ENCODE data around the gene UROC1.

Gene UROC1

DNA sequence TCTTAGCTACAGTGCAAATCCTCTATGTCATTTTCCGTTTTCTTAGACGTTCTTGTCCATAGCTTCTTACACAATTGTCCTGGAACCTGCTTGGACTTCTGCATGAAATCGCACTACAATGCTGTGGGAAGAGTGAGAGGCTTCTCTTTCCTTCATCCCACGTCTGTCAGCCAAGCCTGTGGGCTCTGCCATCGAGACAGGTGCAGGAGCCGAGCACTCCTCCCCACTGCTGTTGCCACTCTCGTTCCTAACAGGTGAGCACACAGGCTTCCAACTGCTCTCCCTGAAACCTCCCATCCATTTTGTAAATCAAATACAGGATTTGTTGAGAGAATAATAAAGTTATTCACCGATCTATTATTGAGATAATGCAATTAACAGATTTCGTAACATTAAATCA, 65.4 kb downstream of the UROC1 start:
- Histone ChIP-seq H3K9ac (ENCODE audit: low read depth in 1 of 2, low read length in 2 of 2) (no peak overlapping the region), H3K27me3 (ENCODE audit: control insufficient read depth in 1 of 2, insufficient read depth in 2 of 2, low read length in 2 of 2) (no peaks in the 10 kb centered on the region), H3K36me3 (ENCODE audit: control insufficient read depth in 1 of 2, insufficient read depth in 2 of 2, low read length in 2 of 2) (peaks cover 34 to 82% of the 10 kb centered on the region in 2 donors), H3K4me1 (ENCODE audit: control insufficient read depth in 1 of 2, insufficient read depth in 2 of 2, low read length in 2 of 2) (no peaks in the 10 kb centered on the region), H3K27ac (ENCODE audit: low read depth, low read length) (no peak overlapping the region), H3K4me3 (ENCODE audit: low read depth in 1 of 2, low read length in 2 of 2) (no peak overlapping the region), H3K9me3 (ENCODE audit: control insufficient read depth in 1 of 2, low read length in 2 of 2) (no peaks in the 10 kb centered on the region)

DNA sequence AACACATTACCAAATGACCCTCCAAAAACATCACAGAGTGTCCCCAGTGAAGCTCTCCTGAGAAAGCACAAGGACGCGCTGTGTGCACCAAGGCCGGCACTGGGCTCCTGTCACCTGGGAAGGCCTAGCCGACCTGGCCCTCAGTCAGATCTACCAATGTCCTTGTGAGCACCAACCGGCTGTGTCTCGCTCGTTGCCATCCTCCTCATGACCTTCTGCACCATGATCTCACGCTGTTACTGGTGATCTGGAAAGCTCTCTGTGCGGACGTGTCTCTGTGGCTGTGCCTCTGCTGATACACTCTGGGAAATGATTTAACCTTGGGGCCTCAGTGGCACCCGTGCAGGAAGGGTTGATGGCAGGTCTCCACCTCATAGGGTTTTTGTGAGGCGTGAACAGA, 66.1 kb downstream of the UROC1 start:
- H3K27me3 ChIP-seq (ENCODE audit: control insufficient read depth in 1 of 2, insufficient read depth in 2 of 2, low read length in 2 of 2): no peaks in the 10 kb centered on the region
- H3K27ac ChIP-seq (ENCODE audit: low read depth, low read length): no peak overlapping the region
- no peaks in the 10 kb centered on the region for H3K9me3 ChIP-seq (ENCODE audit: control insufficient read depth in 1 of 2, low read length in 2 of 2)
- no peaks in the 10 kb centered on the region for H3K4me1 ChIP-seq (ENCODE audit: control insufficient read depth in 1 of 2, insufficient read depth in 2 of 2, low read length in 2 of 2)
- H3K9ac ChIP-seq (ENCODE audit: low read depth in 1 of 2, low read length in 2 of 2): no peak overlapping the region
- H3K36me3 ChIP-seq (ENCODE audit: control insufficient read depth in 1 of 2, insufficient read depth in 2 of 2, low read length in 2 of 2): peaks cover 28 to 75% of the 10 kb centered on the region in 2 donors
- H3K4me3 ChIP-seq (ENCODE audit: low read depth in 1 of 2, low read length in 2 of 2): no peak overlapping the region

DNA sequence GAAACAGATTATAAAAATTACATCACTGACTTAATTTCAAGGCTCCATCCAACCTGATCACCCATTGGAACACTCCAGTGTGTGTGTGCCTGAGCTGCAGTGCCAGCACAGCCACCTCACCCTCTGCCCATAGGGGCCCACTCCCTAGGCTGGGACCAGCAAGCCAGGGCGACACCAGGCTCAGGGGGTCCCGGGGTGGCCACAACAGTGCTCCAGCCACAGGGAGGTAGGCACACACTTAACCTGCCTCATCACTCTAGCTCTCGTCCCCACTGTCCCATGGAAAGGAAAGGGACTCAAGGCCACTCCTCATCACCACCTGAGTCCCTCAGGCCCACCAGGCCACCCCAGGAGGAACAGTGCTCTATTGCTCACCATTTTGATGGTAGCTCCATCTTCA, 66.8 kb downstream of the UROC1 start:
- Histone ChIP-seq H3K4me3 (ENCODE audit: low read depth in 1 of 2, low read length in 2 of 2) (no peak overlapping the region), H3K4me1 (ENCODE audit: control insufficient read depth in 1 of 2, insufficient read depth in 2 of 2, low read length in 2 of 2) (no peaks in the 10 kb centered on the region), H3K9ac (ENCODE audit: low read depth in 1 of 2, low read length in 2 of 2) (no peak overlapping the region), H3K27ac (ENCODE audit: low read depth, low read length) (no peak overlapping the region), H3K27me3 (ENCODE audit: control insufficient read depth in 1 of 2, insufficient read depth in 2 of 2, low read length in 2 of 2) (no peaks in the 10 kb centered on the region), H3K36me3 (ENCODE audit: control insufficient read depth in 1 of 2, insufficient read depth in 2 of 2, low read length in 2 of 2) (peaks cover 28 to 71% of the 10 kb centered on the region in 2 donors), H3K9me3 (ENCODE audit: control insufficient read depth in 1 of 2, low read length in 2 of 2) (no peaks in the 10 kb centered on the region)

DNA sequence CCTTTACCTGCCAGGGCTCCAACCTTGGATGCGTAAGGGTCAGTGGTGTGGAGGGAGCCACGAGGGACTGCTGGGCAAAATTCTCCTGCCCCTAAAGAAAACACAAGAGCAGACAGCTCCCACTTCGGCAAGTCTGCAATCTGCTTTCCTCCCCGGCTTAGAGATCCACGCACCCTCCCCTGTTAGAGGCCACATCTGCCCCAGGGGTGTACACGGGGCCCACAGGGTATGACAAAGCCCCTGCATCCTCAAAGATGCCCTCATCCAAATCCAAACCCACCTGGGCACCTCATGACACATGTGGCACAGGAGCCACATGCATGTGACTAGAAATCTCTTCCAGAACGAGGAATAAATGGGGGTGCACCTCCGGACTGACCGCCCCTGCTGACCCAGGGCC, 67.4 kb downstream of the UROC1 start:
- H3K36me3 ChIP-seq (ENCODE audit: control insufficient read depth in 1 of 2, insufficient read depth in 2 of 2, low read length in 2 of 2): peaks cover 28 to 73% of the 10 kb centered on the region in 2 donors

DNA sequence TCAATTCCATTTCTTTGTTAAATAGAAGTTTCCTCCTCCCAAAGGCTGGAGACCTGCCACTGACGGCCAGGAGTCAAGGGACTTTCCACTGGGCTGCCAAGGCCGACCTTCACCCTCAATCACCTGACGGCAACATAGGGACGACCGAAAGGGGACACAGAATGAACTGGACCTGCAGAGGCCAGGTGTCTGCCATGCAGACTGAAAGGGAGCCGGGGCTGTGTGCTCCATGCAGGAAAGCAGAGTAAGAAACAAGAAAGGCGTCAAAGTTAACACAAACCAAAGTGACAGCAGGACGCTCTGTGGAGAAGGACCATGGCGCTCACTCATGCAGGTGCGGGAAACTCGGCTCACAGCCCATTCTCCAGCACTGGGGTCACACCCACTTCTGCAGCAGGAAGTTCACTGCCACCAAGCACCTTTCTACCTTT, 67.9 kb downstream of the UROC1 start:
- H3K36me3 ChIP-seq (ENCODE audit: control insufficient read depth in 1 of 2, insufficient read depth in 2 of 2, low read length in 2 of 2): peaks cover 28 to 67% of the 10 kb centered on the region in 2 donors
- H3K9me3 ChIP-seq (ENCODE audit: control insufficient read depth in 1 of 2, low read length in 2 of 2): no peaks in the 10 kb centered on the region
- no peaks in the 10 kb centered on the region for H3K27me3 ChIP-seq (ENCODE audit: control insufficient read depth in 1 of 2, insufficient read depth in 2 of 2, low read length in 2 of 2)
- no peak overlapping the region for H3K9ac ChIP-seq (ENCODE audit: low read depth in 1 of 2, low read length in 2 of 2)
- H3K4me3 ChIP-seq (ENCODE audit: low read depth in 1 of 2, low read length in 2 of 2): no peak overlapping the region
- no peak overlapping the region for H3K27ac ChIP-seq (ENCODE audit: low read depth, low read length)
- H3K4me1 ChIP-seq (ENCODE audit: control insufficient read depth in 1 of 2, insufficient read depth in 2 of 2, low read length in 2 of 2): no peaks in the 10 kb centered on the region

More for the DNA sequence above, 67.4 kb downstream of the UROC1 start:
- Histone ChIP-seq H3K27me3 (ENCODE audit: control insufficient read depth in 1 of 2, insufficient read depth in 2 of 2, low read length in 2 of 2) (no peaks in the 10 kb centered on the region), H3K4me3 (ENCODE audit: low read depth in 1 of 2, low read length in 2 of 2) (no peak overlapping the region), H3K9ac (ENCODE audit: low read depth in 1 of 2, low read length in 2 of 2) (no peak overlapping the region), H3K27ac (ENCODE audit: low read depth, low read length) (no peak overlapping the region), H3K9me3 (ENCODE audit: control insufficient read depth in 1 of 2, low read length in 2 of 2) (no peaks in the 10 kb centered on the region), H3K4me1 (ENCODE audit: control insufficient read depth in 1 of 2, insufficient read depth in 2 of 2, low read length in 2 of 2) (no peaks in the 10 kb centered on the region)

DNA sequence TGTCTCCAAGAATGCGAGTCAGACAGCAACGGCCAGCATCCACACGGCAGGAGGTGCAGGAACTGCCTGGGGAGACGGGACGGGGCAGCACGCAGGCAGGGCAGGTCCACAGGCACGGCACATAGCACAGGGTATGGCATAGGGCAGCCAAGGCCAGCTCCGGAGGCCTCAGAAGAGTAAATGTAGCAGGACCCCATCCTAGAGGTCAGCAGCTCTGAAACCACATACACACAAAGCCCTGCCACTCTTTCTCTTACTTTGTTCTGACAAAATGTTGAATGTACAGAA, 68.7 kb downstream of the UROC1 start:
- Histone ChIP-seq H3K4me1 (ENCODE audit: control insufficient read depth in 1 of 2, insufficient read depth in 2 of 2, low read length in 2 of 2) (no peaks in the 10 kb centered on the region), H3K27ac (ENCODE audit: low read depth, low read length) (no peak overlapping the region), H3K4me3 (ENCODE audit: low read depth in 1 of 2, low read length in 2 of 2) (no peak overlapping the region), H3K27me3 (ENCODE audit: control insufficient read depth in 1 of 2, insufficient read depth in 2 of 2, low read length in 2 of 2) (no peaks in the 10 kb centered on the region), H3K9me3 (ENCODE audit: control insufficient read depth in 1 of 2, low read length in 2 of 2) (no peaks in the 10 kb centered on the region), H3K9ac (ENCODE audit: low read depth in 1 of 2, low read length in 2 of 2) (no peak overlapping the region), H3K36me3 (ENCODE audit: control insufficient read depth in 1 of 2, insufficient read depth in 2 of 2, low read length in 2 of 2) (peaks cover 28 to 62% of the 10 kb centered on the region in 2 donors)

DNA sequence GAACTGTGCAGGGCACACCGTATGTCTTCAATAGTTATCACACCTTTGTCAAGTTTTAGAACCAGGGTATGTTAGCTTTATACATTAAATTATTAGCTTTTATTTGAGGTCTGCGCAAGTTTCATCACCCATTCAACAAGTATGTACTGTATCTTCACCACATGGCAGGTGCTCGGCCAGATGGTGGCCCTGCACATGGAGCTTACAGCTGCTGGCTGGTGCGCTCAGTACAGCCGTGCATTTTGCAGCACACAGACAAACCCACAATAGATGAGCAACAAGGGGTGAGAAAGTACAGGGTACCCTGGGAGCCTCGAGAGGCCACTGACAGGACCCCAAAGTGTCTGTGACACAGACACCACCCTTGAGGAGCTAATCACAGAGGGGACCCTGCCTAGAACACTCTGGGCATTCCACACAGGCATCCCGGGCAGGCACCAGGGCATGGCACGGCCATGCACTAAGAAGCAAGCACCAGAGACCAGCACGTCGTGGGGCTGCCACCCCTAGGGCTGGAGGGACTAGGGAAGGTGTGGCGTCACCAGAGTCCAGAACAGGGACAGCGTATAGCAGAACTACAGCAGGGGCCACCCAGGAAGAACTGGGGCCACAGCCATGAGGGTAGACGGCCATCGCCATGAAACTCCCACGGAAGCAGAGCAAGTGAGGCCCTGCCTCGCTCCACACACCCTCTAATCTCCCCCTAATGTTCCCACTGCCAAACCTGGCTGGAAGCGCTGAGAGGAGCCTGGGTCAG, 69.3 kb downstream of the UROC1 start:
- H3K27me3 ChIP-seq (ENCODE audit: control insufficient read depth in 1 of 2, insufficient read depth in 2 of 2, low read length in 2 of 2): no peaks in the 10 kb centered on the region
- H3K36me3 ChIP-seq (ENCODE audit: control insufficient read depth in 1 of 2, insufficient read depth in 2 of 2, low read length in 2 of 2): peaks cover 28 to 60% of the 10 kb centered on the region in 2 donors
- no peak overlapping the region for H3K27ac ChIP-seq (ENCODE audit: low read depth, low read length)
- H3K9me3 ChIP-seq (ENCODE audit: control insufficient read depth in 1 of 2, low read length in 2 of 2): no peaks in the 10 kb centered on the region
- no peaks in the 10 kb centered on the region for H3K4me1 ChIP-seq (ENCODE audit: control insufficient read depth in 1 of 2, insufficient read depth in 2 of 2, low read length in 2 of 2)
- no peak overlapping the region for H3K4me3 ChIP-seq (ENCODE audit: low read depth in 1 of 2, low read length in 2 of 2)
- no peak overlapping the region for H3K9ac ChIP-seq (ENCODE audit: low read depth in 1 of 2, low read length in 2 of 2)

DNA sequence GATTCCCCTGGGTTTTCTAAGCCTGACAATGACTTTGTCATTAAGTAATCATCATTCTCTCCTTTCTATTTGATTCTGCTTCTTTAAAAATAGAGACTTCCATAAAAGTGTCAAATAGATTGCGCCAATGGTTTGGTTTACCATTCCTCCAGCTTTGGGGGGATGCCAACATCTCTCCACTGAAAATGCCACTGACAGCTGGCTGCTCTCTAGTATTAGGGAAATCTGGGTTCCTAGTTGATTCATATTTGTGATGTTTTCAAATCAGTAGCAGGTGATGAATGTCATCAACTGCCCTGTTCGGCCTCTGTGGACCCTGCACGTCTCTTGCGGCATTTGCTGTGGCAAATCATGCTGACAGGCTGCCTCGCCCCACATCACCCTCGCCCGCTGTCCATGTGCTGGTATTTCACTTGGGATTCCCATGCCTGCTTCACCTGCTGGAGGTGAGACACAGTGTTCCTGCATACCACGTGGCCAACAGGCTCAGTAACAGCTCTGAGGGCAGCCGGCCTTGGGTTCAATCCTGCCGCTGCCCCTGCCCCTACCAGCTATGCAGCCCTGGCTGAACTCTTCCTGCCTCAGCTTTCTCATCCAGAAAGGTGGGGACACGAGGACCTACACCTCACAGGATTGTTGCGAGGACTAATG, 70.0 kb downstream of the UROC1 start:
- Histone ChIP-seq H3K27ac (ENCODE audit: low read depth, low read length) (no peak overlapping the region), H3K27me3 (ENCODE audit: control insufficient read depth in 1 of 2, insufficient read depth in 2 of 2, low read length in 2 of 2) (no peaks in the 10 kb centered on the region), H3K9ac (ENCODE audit: low read depth in 1 of 2, low read length in 2 of 2) (no peak overlapping the region), H3K9me3 (ENCODE audit: control insufficient read depth in 1 of 2, low read length in 2 of 2) (no peaks in the 10 kb centered on the region), H3K4me1 (ENCODE audit: control insufficient read depth in 1 of 2, insufficient read depth in 2 of 2, low read length in 2 of 2) (no peaks in the 10 kb centered on the region), H3K36me3 (ENCODE audit: control insufficient read depth in 1 of 2, insufficient read depth in 2 of 2, low read length in 2 of 2) (peaks cover 28 to 59% of the 10 kb centered on the region in 2 donors), H3K4me3 (ENCODE audit: low read depth in 1 of 2, low read length in 2 of 2) (no peak overlapping the region)

DNA sequence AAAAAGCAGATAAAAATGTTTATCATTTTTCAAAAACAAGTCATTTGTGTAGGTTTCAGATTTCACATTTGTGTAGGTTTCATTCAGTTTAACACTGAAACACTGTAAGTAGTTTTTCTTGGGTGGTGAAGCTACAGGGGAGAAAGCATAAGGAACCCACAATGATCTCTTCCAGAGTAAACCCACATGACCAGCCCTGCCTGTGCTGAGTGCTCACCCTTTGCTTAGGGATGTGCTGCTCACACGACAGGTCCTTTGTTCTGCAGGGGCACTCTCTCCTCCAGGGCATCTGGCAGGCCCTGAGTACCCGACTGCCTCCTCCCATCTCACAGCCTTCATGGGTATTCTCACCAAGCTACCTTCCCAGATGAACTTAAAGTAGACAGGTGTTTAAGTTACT, 70.8 kb downstream of the UROC1 start:
- no peak overlapping the region for H3K9ac ChIP-seq (ENCODE audit: low read depth in 1 of 2, low read length in 2 of 2)
- no peaks in the 10 kb centered on the region for H3K27me3 ChIP-seq (ENCODE audit: control insufficient read depth in 1 of 2, insufficient read depth in 2 of 2, low read length in 2 of 2)
- H3K9me3 ChIP-seq (ENCODE audit: control insufficient read depth in 1 of 2, low read length in 2 of 2): no peaks in the 10 kb centered on the region
- H3K27ac ChIP-seq (ENCODE audit: low read depth, low read length): no peak overlapping the region
- no peak overlapping the region for H3K4me3 ChIP-seq (ENCODE audit: low read depth in 1 of 2, low read length in 2 of 2)
- peaks cover 23 to 53% of the 10 kb centered on the region in 2 donors for H3K36me3 ChIP-seq (ENCODE audit: control insufficient read depth in 1 of 2, insufficient read depth in 2 of 2, low read length in 2 of 2)
- H3K4me1 ChIP-seq (ENCODE audit: control insufficient read depth in 1 of 2, insufficient read depth in 2 of 2, low read length in 2 of 2): no peaks in the 10 kb centered on the region

DNA sequence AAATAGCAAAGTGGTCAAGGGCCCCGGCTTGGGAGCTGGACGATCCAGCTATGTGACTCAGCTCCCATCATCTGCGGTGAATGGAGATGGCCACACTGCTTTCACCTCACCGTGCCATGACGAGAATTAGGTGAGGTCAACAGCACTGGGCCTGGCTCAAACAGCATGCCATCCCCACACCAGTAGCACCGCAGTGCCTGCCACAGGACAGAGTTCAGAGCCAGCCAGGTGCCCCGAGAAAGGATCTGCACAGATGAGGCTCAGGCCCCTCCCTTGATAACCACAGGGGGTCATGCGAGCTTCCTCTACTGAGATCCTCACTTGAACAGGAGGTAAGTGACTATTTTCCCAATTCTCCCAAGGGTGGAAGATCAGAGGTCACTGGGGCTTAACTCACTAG, 71.3 kb downstream of the UROC1 start:
- Histone ChIP-seq H3K4me1 (ENCODE audit: control insufficient read depth in 1 of 2, insufficient read depth in 2 of 2, low read length in 2 of 2) (no peaks in the 10 kb centered on the region), H3K4me3 (ENCODE audit: low read depth in 1 of 2, low read length in 2 of 2) (no peak overlapping the region), H3K27me3 (ENCODE audit: control insufficient read depth in 1 of 2, insufficient read depth in 2 of 2, low read length in 2 of 2) (no peaks in the 10 kb centered on the region), H3K36me3 (ENCODE audit: control insufficient read depth in 1 of 2, insufficient read depth in 2 of 2, low read length in 2 of 2) (peaks cover 18 to 53% of the 10 kb centered on the region in 2 donors), H3K9me3 (ENCODE audit: control insufficient read depth in 1 of 2, low read length in 2 of 2) (no peaks in the 10 kb centered on the region), H3K9ac (ENCODE audit: low read depth in 1 of 2, low read length in 2 of 2) (no peak overlapping the region), H3K27ac (ENCODE audit: low read depth, low read length) (no peak overlapping the region)

Measured in duodenal mucosa (tissue), 2 donors.